HG03108 (cell line): ENCODE data around the gene BAHD1.

ENCODE experiments used
- ATAC-seq: cut with Tn5 transposase; IDR thresholded peaks from one replicate; pipeline ENCODE4 v1.9.1; 2021; ENCODE audit warnings: moderate library complexity; ENCODE audit not compliant: unreplicated experiment

BAHD1 gene

GRCh38 chr15:40489274-40490175 is 48.8 kb downstream of the BAHD1 start:
- no peak for ATAC-seq

GRCh38 chr15:40493089-40493840 is 52.5 kb downstream of the BAHD1 start:
- no peak for ATAC-seq

GRCh38 chr15:40495516-40495915 is 54.8 kb downstream of the BAHD1 start:
- ATAC-seq: no peak

GRCh38 chr15:40498418-40498817 is 57.7 kb downstream of the BAHD1 start:
- no peak for ATAC-seq

- no peak for ATAC-seq
Measured at GRCh38 chr15:40498891-40499290, 58.1 kb downstream of the BAHD1 start.

- no peak for ATAC-seq
Measured at GRCh38 chr15:40499931-40500330, 59.2 kb downstream of the BAHD1 start.

GRCh38 chr15:40500568-40501330 is 60.0 kb downstream of the BAHD1 start:
- no peak for ATAC-seq

GRCh38 chr15:40501487-40501886 is 60.7 kb downstream of the BAHD1 start:
- ATAC-seq: no peak

GRCh38 chr15:40506964-40507571 is 66.3 kb downstream of the BAHD1 start:
- no peak for ATAC-seq

GRCh38 chr15:40508216-40508615 is 67.5 kb downstream of the BAHD1 start:
- ATAC-seq: no peak

GRCh38 chr15:40510201-40510600 is 69.4 kb downstream of the BAHD1 start:
- ATAC-seq: no peak

GRCh38 chr15:40511093-40511471 is 70.3 kb downstream of the BAHD1 start:
- ATAC-seq: peak; percentile 46

- ATAC-seq: peak; percentile 43
Measured at GRCh38 chr15:40511472-40512133, 70.8 kb downstream of the BAHD1 start.

GRCh38 chr15:40512440-40512839 is 71.7 kb downstream of the BAHD1 start:
- no peak for ATAC-seq

- ATAC-seq: no peak
Measured at GRCh38 chr15:40513609-40514008, 72.9 kb downstream of the BAHD1 start.

GRCh38 chr15:40516322-40516721 is 75.6 kb downstream of the BAHD1 start:
- ATAC-seq: no peak
